Measurements from ENCODE around the gene GNA12.

- TF ChIP-seq POLR2A (IDR thresholded peaks at IDR 0.05; ENCODE audit: low read depth, low read length) = no peak
- TF ChIP-seq POLR2AphosphoS5 (IDR thresholded peaks at IDR 0.05; ENCODE audit: low read depth, low read length) = no peak
- no peak for TF ChIP-seq TAF1 (IDR thresholded peaks at IDR 0.05; ENCODE audit: low read depth, low read length)
- TF ChIP-seq POU2F2 (IDR thresholded peaks at IDR 0.05; ENCODE audit: low read depth, low read length) = no peak
- TF ChIP-seq PAX5 (IDR thresholded peaks at IDR 0.05; ENCODE audit: insufficient read depth, low read length, severe bottlenecking) = no peak
- no peak for TF ChIP-seq SPI1 (IDR thresholded peaks at IDR 0.05; ENCODE audit: low read depth, low read length)
Observed at GRCh38 chr7:2782121-2782520, 62.0 kb downstream of the GNA12 start.

Data from GM12891 (cell line).